Activated effector memory CD4-positive, alpha-beta T cell treated with anti-CD3 and anti-CD28 coated beads, Interleukin-2, amount 50 U/mL, for 16 hours (primary cell): ENCODE measurements around the gene TMEM106C.

Experiments
- DNase-seq: peaks from one replicate; pipeline ENCODE4 v3.0.0-alpha.2; 2020

The TMEM106C gene

GRCh38 chr12:48017921-48018617 is 54.7 kb downstream of the TMEM106C start:
- DNase-seq = peak; percentile 30
